GM23338 (cell line): ENCODE data around the gene SPATA2L. TPM values are rescaled to one million over a fixed set of nuclear protein-coding genes. Genes with fewer than 3 reads are reported as not detected.

Source experiments
- ATAC-seq: fragments of 200-7000 bp; cut with Tn5 transposase; 3 replicates; pipeline ENCODE4 v1.9.1; 2020
- DNase-seq: peaks from one replicate; pipeline ENCODE4 v3.0.0-alpha.2; 2015; ENCODE audit warnings: low spot score
- H2AFZ ChIP-seq: fragments of 200-600 bp; sonication (generic); 2 replicates; pipeline ENCODE4 v1.8.0; 2016; ENCODE audit warnings: antibody characterized with exemption, mild to moderate bottlenecking, moderate library complexity
- H3F3A ChIP-seq: fragments of 200-600 bp; sonication (generic); replicated peaks from 2 replicates; pipeline ENCODE4 v1.8.0; 2017; ENCODE audit warnings: antibody characterized with exemption, mixed run types, low read depth
- H3K27ac ChIP-seq: fragments of 200-600 bp; sonication (generic); 2 replicates; pipeline ENCODE4 v1.6.1; 2016; ENCODE audit warnings: low read depth
- H3K27me3 ChIP-seq: fragments of 200-600 bp; sonication (generic); 2 replicates; pipeline ENCODE4 v1.8.0; 2016; ENCODE audit warnings: mild to moderate bottlenecking, mixed run types, moderate library complexity; ENCODE audit not compliant: insufficient read depth
- H3K36me3 ChIP-seq: fragments of 200-600 bp; sonication (generic); 2 replicates; pipeline ENCODE4 v1.8.0; 2016; ENCODE audit warnings: mild to moderate bottlenecking; ENCODE audit not compliant: insufficient read depth
- H3K4me1 ChIP-seq: fragments of 200-600 bp; sonication (generic); 2 replicates; pipeline ENCODE4 v1.8.0; 2016; ENCODE audit warnings: mild to moderate bottlenecking, moderate library complexity; ENCODE audit not compliant: insufficient read depth
- H3K4me2 ChIP-seq: fragments of 200-600 bp; sonication (generic); 2 replicates; pipeline ENCODE4 v1.7.1; 2017; ENCODE audit warnings: mixed run types
- H3K4me3 ChIP-seq: fragments of 200-600 bp; sonication (generic); 2 replicates; pipeline ENCODE4 v1.6.1; 2016; ENCODE audit warnings: mixed run types
- H3K79me2 ChIP-seq: fragments of 200-600 bp; sonication (generic); replicated peaks from 2 replicates; pipeline ENCODE4 v1.8.0; 2017; ENCODE audit warnings: mild to moderate bottlenecking; ENCODE audit not compliant: insufficient read depth
- H3K9me2 ChIP-seq: fragments of 200-600 bp; sonication (generic); 2 replicates; pipeline ENCODE4 v1.8.0; 2017; ENCODE audit not compliant: insufficient read depth
- H4K20me1 ChIP-seq: fragments of 200-600 bp; sonication (generic); replicated peaks from 2 replicates; pipeline ENCODE4 v1.8.0; 2017; ENCODE audit warnings: mild to moderate bottlenecking; ENCODE audit not compliant: insufficient read depth
- H3K27ac Mint-ChIP-seq: 2 replicates; pipeline ENCODE4 v1.8.0; 2020; ENCODE audit warnings: inconsistent platforms, mild to moderate bottlenecking, moderate library complexity, mixed read lengths
- H3K27me3 Mint-ChIP-seq: 3 replicates; pipeline ENCODE4 v1.8.0; 2022; ENCODE audit warnings: low read depth, mild to moderate bottlenecking, moderate library complexity, mixed read lengths, inconsistent platforms; ENCODE audit not compliant: insufficient read depth, poor library complexity
- H3K36me3 Mint-ChIP-seq: 3 replicates; pipeline ENCODE4 v1.8.0; 2021; ENCODE audit warnings: low read depth, mild to moderate bottlenecking, inconsistent platforms, moderate library complexity, mixed read lengths
- H3K4me1 Mint-ChIP-seq: 3 replicates; pipeline ENCODE4 v1.8.0; 2020; ENCODE audit warnings: mild to moderate bottlenecking, inconsistent platforms, mixed read lengths
- H3K4me3 Mint-ChIP-seq: 3 replicates; pipeline ENCODE4 v1.8.0; 2021; ENCODE audit warnings: moderate library complexity, mild to moderate bottlenecking, inconsistent platforms, mixed read lengths
- H3K9me3 Mint-ChIP-seq: 3 replicates; pipeline ENCODE4 v1.8.0; 2020; ENCODE audit warnings: moderate library complexity, mild to moderate bottlenecking, inconsistent platforms, mixed read lengths
- CREB1 ChIP-seq: fragments of 250-450 bp; sonication (Bioruptor Pico); IDR thresholded peaks from 2 replicates; pipeline ENCODE4 v1.5.0; 2020; ENCODE audit warnings: low read depth, mild to moderate bottlenecking, moderate library complexity
- EZH2 ChIP-seq: fragments of 200-600 bp; sonication (generic); IDR thresholded peaks from one replicate; pipeline ENCODE4 v1.8.0; 2017; ENCODE audit warnings: antibody characterized with exemption, mild to moderate bottlenecking, low read depth; ENCODE audit not compliant: unreplicated experiment
- EZH2phosphoT487 ChIP-seq: fragments of 200-600 bp; sonication (generic); IDR thresholded peaks from one replicate; pipeline ENCODE4 v1.8.1; 2018; ENCODE audit warnings: antibody characterized with exemption; ENCODE audit not compliant: unreplicated experiment
- POLR2AphosphoS5 ChIP-seq: IDR thresholded peaks from 2 replicates; pipeline ENCODE4 v1.6.1; 2016; ENCODE audit warnings: antibody characterized with exemption, low read depth
- STAT1 ChIP-seq: IDR thresholded peaks from one replicate; pipeline ENCODE4 v1.6.1; 2016; ENCODE audit warnings: antibody characterized with exemption; ENCODE audit not compliant: unreplicated experiment
- polyA plus RNA-seq: library from polyadenylated mRNA; unstranded; fragments of >200 nt; fragmentation: Nextera tagmentation; extraction: Ambion mirVana; gene quantifications from 2 replicates; pipeline ENCODE4 v1.2.1, GENCODE V29; 2016
- total RNA-seq: library from RNA; depleted of rRNA; stranded (reverse); fragments of >200 nt; shearing (Covaris generic); gene quantifications from 2 replicates; pipeline ENCODE4 v1.2.3, GENCODE V29; 2014
- TF ChIP-seq, protein P1 (sequence below): IDR thresholded peaks from 2 replicates; pipeline ENCODE4 v1.6.1; 2016; ENCODE audit warnings: antibody characterized with exemption
- TF ChIP-seq, protein P2 (sequence below): fragments of 250-450 bp; sonication (Bioruptor Pico); IDR thresholded peaks from 2 replicates; pipeline ENCODE4 v1.5.0; 2020; ENCODE audit warnings: mild to moderate bottlenecking, moderate library complexity

The SPATA2L gene
- total and polyA plus RNA-seq, 2 experiments from 2014 or later: 6.9 to 26.2 TPM

DNA sequence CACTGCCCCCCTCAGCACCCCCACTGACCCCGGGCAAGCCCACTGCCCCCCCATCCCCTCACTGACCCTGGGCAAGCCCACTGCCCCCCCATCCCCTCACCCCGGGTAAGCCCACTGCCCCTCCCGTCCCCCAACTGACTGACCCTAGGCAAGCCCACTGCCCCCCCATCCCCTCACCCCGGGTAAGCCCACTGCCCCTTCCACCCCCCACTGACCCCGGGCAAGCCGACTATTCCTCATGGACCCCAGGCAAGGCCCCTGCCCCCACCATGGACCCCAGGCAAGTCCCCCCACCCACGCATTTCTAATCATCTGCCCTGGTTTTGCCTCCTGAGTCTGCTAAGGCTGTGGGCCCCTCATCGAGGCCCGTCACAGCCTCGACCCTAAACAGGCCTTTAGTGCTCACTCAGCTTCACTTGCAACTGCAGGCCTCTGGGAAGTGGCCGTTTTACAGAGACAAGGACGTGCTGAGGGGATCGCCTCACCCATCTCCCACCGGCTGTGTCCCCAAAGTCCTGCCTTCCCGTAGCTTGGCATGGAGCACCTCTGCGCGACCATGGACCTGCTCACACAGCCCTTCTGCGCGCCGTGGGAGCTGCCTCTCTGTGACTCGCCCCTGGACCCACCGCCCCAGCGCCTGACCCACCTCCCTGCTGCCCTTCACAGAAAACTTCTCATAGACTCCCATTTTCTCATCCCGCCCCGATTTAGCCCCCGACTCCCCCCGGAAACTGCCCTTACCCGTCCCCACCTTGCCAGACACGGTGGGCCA lies 15.6 kb upstream of the SPATA2L start:
- Mint-ChIP-seq H3K4me1 (peaks cover 12% of the 10 kb centered on the region), H3K4me3 (no peak overlapping the region)

More for the DNA sequence above, 15.6 kb upstream of the SPATA2L start:
- Histone ChIP-seq H3K36me3 (no peaks in the 10 kb centered on the region; the same call in 1 of the 2 replicates), H4K20me1 (peaks cover 20% of the 10 kb centered on the region), H3K79me2 (peaks cover 6% of the 10 kb centered on the region), H3F3A (peaks cover 28% of the 10 kb centered on the region), H3K9me2 (no peaks in the 10 kb centered on the region), H3K4me1 (peaks cover 4% of the 10 kb centered on the region), H3K4me3 (no peak overlapping the region), H3K27ac (no peak overlapping the region), H3K27me3 (peaks cover 54% of the 10 kb centered on the region), H2AFZ (no peak overlapping the region), H3K4me2 (no peak overlapping the region)
- no peak for ATAC-seq
- DNase-seq: no peak
- TF ChIP-seq CREB1 (no peak), STAT1 (no peak), EZH2 (no peak), POLR2AphosphoS5 (no peak), EZH2phosphoT487 (no peak)
- TF ChIP-seq, protein P1, sequence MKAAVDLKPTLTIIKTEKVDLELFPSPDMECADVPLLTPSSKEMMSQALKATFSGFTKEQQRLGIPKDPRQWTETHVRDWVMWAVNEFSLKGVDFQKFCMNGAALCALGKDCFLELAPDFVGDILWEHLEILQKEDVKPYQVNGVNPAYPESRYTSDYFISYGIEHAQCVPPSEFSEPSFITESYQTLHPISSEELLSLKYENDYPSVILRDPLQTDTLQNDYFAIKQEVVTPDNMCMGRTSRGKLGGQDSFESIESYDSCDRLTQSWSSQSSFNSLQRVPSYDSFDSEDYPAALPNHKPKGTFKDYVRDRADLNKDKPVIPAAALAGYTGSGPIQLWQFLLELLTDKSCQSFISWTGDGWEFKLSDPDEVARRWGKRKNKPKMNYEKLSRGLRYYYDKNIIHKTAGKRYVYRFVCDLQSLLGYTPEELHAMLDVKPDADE: no peak
- TF ChIP-seq, protein P2, sequence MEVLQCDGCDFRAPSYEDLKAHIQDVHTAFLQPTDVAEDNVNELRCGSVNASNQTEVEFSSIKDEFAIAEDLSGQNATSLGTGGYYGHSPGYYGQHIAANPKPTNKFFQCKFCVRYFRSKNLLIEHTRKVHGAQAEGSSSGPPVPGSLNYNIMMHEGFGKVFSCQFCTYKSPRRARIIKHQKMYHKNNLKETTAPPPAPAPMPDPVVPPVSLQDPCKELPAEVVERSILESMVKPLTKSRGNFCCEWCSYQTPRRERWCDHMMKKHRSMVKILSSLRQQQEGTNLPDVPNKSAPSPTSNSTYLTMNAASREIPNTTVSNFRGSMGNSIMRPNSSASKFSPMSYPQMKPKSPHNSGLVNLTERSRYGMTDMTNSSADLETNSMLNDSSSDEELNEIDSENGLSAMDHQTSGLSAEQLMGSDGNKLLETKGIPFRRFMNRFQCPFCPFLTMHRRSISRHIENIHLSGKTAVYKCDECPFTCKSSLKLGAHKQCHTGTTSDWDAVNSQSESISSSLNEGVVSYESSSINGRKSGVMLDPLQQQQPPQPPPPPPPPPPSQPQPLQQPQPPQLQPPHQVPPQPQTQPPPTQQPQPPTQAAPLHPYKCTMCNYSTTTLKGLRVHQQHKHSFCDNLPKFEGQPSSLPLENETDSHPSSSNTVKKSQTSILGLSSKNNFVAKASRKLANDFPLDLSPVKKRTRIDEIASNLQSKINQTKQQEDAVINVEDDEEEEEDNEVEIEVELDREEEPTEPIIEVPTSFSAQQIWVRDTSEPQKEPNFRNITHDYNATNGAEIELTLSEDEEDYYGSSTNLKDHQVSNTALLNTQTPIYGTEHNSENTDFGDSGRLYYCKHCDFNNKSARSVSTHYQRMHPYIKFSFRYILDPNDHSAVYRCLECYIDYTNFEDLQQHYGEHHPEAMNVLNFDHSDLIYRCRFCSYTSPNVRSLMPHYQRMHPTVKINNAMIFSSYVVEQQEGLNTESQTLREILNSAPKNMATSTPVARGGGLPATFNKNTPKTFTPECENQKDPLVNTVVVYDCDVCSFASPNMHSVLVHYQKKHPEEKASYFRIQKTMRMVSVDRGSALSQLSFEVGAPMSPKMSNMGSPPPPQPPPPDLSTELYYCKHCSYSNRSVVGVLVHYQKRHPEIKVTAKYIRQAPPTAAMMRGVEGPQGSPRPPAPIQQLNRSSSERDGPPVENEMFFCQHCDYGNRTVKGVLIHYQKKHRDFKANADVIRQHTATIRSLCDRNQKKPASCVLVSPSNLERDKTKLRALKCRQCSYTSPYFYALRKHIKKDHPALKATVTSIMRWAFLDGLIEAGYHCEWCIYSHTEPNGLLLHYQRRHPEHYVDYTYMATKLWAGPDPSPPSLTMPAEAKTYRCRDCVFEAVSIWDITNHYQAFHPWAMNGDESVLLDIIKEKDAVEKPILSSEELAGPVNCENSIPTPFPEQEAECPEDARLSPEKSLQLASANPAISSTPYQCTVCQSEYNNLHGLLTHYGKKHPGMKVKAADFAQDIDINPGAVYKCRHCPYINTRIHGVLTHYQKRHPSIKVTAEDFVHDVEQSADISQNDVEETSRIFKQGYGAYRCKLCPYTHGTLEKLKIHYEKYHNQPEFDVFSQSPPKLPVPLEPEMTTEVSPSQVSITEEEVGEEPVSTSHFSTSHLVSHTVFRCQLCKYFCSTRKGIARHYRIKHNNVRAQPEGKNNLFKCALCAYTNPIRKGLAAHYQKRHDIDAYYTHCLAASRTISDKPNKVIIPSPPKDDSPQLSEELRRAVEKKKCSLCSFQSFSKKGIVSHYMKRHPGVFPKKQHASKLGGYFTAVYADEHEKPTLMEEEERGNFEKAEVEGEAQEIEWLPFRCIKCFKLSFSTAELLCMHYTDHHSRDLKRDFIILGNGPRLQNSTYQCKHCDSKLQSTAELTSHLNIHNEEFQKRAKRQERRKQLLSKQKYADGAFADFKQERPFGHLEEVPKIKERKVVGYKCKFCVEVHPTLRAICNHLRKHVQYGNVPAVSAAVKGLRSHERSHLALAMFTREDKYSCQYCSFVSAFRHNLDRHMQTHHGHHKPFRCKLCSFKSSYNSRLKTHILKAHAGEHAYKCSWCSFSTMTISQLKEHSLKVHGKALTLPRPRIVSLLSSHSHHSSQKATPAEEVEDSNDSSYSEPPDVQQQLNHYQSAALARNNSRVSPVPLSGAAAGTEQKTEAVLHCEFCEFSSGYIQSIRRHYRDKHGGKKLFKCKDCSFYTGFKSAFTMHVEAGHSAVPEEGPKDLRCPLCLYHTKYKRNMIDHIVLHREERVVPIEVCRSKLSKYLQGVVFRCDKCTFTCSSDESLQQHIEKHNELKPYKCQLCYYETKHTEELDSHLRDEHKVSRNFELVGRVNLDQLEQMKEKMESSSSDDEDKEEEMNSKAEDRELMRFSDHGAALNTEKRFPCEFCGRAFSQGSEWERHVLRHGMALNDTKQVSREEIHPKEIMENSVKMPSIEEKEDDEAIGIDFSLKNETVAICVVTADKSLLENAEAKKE (CRISPR knock-in tag): no peak
- H3K36me3 Mint-ChIP-seq: peaks cover 39% of the 10 kb centered on the region
- peaks cover 46% of the 10 kb centered on the region for H3K27me3 Mint-ChIP-seq
- no peak overlapping the region for H3K27ac Mint-ChIP-seq
- H3K9me3 Mint-ChIP-seq: no peaks in the 10 kb centered on the region
